IPS-11a (cell line): ENCODE measurements around the gene ZNF407.

Experiments used
- H3K4me3 ChIP-seq: one replicate; pipeline ENCODE4 v1.5.1; 2013; ENCODE audit warnings: low read depth, low read length, control low read depth

ZNF407 gene

DNA sequence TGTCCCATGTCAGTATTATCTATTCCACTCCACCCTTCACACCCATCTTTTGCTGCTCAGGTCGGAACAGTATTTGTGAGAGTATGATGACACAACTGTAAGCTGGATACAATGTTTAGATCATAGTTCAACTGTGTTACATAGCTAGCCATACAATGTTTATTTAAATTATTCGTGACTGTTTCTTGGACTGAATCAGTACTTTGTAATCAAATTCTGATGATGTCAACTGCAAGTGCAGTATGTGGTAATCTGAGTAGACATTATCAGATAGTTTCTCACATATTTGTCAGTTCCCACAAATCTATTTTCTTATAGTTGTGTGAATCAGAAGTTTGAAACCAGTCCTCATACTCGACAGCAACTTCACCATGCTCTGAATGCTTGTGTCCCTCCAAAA, 177.6 kb downstream of the ZNF407 start:
- no peak overlapping the region for H3K4me3 ChIP-seq

DNA sequence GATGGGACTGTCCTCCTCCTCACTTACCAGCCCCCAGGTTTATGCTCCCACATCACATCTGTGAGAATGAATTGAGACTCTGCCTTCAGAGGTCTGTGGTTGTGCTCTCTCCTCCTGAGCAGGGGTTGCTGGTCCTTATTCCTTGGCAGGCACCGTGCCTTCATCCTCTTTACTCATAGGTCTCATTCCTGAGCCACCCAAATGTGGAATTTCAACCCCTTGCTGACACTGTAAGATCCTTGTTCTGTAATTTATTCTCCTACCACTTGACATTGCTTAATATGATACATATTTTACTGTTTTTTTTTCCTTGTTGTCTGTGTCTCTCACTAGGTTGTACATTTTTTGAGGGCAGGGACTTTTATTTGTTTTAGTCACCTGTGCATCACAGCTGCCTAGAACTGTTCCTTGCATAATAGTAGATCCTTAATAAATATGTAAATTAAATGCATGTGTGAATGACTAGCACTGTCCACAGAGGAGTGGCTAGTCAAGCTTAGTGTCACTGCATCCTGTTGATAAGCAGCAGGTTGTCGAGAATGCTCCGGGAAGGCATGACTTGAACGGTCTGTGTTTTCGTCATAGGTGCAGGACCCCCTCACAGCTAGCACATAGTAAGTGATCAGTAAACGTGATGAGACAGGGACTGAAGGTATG, 180.6 kb downstream of the ZNF407 start:
- H3K4me3 ChIP-seq: no peak overlapping the region

- H3K4me3 ChIP-seq: no peak overlapping the region
These were observed 187.1 kb downstream of the ZNF407 start for GRCh38 chr18:74784752-74785151.

DNA sequence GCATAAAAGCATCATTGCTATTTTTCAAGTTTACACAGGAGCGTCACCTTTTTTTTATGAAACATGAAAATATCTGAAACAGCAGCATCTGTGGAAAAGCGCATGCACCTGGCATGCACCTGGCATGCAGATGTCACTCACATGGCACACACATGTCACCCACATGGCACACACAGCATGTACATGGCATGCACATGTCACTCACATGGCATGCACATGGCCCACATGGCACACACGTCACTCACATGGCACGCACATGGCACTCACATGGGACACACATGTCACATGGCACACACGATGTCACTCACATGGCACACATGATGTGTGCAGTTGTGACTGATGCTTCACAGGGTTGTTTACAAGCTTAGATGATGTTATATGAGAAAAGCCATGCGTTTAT, 188.0 kb downstream of the ZNF407 start:
- H3K4me3 ChIP-seq: no peak overlapping the region

DNA sequence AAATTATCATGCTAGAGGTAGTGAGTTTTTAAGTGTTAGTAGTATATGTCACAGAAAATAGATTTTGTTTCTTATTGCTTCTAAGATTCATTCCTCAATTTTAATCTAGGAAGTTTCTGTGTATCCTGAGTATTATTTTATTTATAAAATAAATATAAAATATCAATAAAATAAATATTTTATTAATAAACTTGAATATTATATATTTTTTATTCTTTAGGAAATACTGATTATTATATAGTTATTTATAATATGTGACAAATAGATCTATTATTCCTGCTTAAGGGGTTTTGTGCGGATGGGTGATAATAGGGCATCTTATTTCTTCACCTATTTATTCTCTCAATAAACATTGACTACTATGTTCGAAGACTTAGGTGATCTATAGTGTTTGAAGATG, 191.0 kb downstream of the ZNF407 start:
- no peak overlapping the region for H3K4me3 ChIP-seq

GRCh38 chr18:74789078-74789477, 191.4 kb downstream of the ZNF407 start:
- H3K4me3 ChIP-seq: no peak overlapping the region

- no peak overlapping the region for H3K4me3 ChIP-seq
These were observed 192.8 kb downstream of the ZNF407 start for GRCh38 chr18:74790451-74790850.

DNA sequence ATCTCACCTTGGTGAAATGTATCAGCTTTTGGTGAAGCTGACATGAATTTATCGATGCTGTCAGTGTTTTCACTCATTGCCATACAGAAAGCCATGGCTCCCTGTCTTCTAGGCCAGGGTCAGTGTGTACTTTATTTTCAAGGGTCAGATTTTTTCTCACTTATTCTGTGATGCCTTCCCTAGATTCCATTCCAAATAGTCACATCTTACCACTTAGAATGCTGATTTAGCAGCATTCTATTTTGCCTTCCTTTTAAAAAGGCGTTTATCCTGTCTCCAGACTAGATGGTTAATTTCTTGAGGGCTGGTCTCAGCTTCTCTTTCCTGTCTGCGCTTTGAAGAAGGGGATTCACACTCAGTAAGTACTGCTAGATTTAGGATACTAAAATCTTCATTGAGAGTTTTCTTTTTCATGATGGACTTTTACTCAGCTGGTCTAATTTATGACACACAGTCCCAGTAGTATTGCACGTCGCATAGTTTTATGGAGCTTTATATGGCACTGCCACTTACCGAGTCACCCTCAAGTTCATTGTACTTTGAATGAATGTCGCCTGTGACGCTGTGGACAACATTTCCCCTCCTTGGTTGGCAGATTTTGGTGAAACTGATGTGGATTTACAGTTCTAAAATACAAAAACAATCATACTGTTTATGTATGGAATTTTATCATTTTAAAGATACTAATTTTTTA, 194.0 kb downstream of the ZNF407 start:
- H3K4me3 ChIP-seq: no peak overlapping the region

DNA sequence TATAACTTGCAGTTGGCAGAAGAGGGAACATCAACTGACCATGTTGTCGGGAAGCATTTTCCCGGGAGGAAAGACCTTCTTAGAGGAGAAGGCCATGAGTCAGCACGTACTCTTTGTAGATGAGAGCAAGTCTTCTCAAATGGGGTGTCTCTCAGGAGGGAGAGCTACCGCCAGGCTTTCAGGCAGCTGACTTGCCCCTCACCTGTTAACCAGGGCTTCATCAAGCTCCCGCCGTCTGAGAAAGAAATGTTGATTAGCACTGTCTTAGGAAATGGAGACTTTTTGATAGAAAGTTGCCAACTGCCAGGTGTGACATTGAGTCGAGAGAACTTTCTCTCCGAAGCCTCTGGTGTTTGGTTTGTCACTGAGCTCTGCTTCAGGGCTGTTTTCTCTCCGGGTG, 196.1 kb downstream of the ZNF407 start:
- no peak overlapping the region for H3K4me3 ChIP-seq

- no peak overlapping the region for H3K4me3 ChIP-seq
These were observed 198.1 kb downstream of the ZNF407 start for GRCh38 chr18:74795751-74796150.

DNA sequence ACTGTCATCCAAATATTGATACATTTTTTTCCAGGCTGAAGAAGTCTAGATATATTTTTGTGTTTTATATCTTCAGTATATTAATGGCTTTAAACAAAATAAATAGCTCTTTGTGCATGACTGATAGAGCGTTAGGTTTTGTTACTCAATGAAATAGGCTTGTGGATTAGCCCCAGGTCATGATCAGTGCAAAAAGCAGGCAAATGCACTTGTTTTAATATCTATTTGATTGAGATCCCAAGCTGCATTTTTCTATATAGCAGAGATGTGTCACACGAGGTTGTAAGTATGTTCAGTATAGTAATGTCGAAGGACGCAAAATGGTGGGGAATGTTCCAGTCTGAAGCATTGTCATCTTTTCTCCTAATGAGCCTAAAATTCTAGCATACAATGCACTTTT, 198.5 kb downstream of the ZNF407 start:
- H3K4me3 ChIP-seq: no peak overlapping the region

DNA sequence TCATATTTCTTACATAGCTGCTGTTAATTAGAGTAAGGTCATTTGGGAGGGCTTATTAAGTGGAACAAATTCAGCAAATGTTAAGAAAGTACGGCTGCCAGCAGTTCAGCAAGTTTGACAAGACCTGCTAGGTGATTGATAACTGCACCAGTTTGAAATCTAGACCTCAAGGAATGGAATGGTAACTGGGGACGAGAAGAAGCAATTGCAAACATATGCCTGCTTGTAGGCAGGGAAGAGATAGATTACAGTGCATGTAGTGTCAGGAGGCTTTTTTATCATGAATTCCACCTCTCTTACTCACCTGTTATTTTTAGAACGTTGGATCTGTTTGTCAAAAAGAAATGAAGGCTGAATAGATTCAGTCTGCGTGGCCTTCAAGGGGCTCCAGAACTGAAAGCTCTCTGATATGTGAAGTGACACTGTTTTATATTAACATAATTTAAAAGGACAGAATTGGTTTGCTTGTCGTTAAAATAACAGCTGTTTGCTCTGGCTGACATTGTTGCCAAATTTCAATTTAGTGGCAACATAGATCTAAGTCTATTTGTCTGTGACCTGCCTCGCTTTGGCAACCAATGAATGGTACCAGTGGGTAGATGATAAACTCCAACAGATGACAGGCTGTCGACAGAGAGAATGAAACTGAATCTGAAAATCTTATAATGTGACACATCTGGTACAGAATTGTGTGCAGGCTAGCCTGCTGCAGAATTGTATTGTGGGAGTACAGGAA, 199.3 kb downstream of the ZNF407 start:
- H3K4me3 ChIP-seq: no peak overlapping the region

- no peak overlapping the region for H3K4me3 ChIP-seq
These were observed 200.0 kb downstream of the ZNF407 start for GRCh38 chr18:74797577-74798151.

DNA sequence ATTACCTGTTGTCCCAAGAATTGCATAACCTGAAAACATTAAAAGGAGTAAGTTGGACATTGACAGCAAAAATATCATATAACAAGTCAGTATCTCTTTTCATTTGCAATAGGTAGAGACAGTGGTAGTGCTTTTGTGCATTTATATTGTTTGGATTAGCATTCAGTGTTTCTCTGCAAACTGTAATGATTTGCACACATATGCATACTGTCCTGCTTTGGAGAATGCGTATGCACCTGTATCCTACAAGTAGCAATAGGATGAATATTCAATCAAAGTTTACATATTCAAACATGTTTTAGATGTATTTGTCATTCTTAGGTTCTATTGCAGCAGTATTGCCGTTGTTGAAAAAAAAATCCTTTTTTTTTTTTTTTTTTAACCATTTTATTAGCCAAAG, 201.9 kb downstream of the ZNF407 start:
- H3K4me3 ChIP-seq: no peak overlapping the region

DNA sequence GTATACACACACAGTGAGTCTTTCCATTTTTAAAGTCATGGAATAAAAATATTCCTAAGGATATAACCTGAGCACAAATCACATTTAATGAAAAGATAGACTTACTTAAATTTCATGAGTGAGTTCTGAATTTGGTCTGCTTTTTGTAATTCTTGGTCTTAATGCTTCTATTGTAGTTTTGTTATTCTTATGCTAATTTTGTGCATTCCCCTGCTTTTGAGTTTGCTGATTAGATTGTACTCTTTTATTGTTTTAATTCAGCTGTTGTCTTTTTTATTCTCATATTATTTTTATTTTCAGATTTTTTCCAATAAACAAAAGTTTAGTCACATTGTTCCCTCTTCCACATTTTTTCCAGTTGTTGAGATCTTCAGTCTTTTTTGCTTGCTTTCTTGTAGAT, 202.4 kb downstream of the ZNF407 start:
- H3K4me3 ChIP-seq: no peak overlapping the region

DNA sequence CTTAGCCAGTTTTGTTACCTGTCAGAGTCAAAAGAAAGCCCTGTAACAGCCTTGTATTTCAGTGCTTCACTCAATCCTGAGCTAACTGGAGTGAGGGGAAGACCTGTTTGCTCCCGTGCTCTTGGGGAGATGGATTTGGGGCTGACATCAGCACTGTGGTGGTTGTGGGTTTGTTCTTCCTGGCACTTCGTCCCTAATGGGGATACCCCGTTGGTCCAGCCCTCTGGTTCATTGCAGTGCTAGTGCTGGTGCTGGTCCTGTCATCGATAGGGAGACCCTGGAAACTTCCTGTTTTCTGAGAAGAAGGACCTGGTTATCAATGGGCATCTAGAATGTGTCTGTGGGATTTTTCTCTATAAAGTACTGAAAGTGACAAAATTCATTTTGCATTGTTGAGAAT, 205.4 kb downstream of the ZNF407 start:
- H3K4me3 ChIP-seq: no peak overlapping the region

DNA sequence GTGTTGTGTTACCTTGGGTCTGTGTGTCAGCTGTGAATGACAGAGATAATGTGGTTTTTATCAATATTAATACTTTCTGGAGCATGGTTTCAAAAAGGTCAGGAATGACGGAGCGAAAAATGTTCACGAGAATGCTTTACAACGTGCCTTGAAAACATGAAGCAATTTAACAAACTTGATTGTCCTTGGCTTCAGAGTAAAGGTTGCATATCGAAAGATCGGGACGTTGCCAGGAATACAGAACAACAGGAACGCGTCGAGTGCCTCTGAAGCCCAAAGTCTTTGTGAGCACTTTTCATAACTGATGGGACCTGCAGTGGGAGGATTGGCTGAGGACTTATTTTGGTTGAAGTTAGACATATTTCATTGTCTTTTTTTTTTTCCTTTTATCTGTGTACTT, 206.1 kb downstream of the ZNF407 start:
- no peak overlapping the region for H3K4me3 ChIP-seq

GRCh38 chr18:74804677-74805076, 207.0 kb downstream of the ZNF407 start:
- no peak overlapping the region for H3K4me3 ChIP-seq

DNA sequence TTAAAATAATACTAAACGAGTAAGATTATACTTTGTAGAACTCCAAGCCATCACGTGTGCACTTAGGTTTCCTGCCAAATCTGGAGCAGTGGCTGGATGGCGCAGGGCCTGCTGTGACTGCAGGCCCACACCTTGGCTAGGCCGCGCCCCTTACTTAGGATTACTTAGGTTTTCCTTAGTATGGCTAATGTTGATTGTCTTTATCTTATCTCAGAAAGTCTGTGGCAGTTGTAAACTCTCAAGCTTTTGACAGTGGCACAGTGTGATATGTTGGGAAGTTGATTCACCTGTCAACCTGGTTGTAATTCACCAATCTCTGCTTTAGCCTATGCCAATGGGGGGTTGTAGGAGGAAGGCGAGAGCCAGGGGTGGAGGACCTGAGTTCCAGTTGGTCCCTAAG, 208.4 kb downstream of the ZNF407 start:
- no peak overlapping the region for H3K4me3 ChIP-seq

DNA sequence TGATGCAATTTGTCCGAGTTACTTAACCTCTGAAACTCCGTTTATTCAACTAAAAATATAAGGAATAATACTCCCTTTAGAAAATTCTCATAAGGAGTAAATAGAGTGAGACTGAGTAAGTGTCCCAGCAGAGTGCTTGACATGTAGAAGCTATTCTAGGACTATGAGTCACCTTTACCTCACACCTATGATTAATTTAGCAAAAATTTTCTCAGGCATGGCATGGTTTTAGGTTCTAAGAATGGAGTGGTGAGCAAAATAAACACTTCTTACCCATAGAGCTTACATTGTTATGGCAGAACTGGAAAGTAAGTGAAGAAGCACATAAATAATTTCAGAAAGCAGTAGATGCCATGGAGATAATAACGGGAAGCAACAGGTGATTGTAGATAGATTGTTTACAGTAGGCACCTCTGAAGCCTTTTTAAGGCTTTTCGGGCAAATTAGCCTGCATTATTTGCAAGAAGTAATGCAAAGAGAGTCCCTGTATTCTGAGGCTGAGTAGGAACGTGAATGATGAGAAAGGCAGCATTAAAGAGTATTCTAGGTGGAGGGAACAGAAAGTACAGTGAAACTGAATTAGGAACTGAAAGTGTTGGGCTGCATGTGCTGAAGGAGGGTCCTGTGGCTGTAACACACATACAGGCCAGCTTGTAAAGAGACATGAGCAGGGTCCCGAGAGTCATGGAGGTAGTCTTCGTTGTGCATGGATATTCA, 209.2 kb downstream of the ZNF407 start:
- H3K4me3 ChIP-seq: no peak overlapping the region

GRCh38 chr18:74817576-74817975, 219.9 kb downstream of the ZNF407 start:
- H3K4me3 ChIP-seq: no peak overlapping the region
